NT2/D1 (cell line): Measurements from ENCODE around the gene RBFOX1.

Experiments
- DNase-seq: peaks from one replicate; pipeline ENCODE4 v3.0.0-alpha.2; 2011; ENCODE audit warnings: low read depth, low spot score
- H3K27me3 ChIP-seq: 2 replicates; pipeline ENCODE4 v1.6.0; 2011; ENCODE audit warnings: mild to moderate bottlenecking; ENCODE audit not compliant: insufficient read length, insufficient read depth
- H3K36me3 ChIP-seq: 2 replicates; pipeline ENCODE4 v1.6.1; 2011; ENCODE audit warnings: mild to moderate bottlenecking, low read length, mixed read lengths; ENCODE audit not compliant: insufficient read depth, insufficient read length
- H3K4me1 ChIP-seq: 2 replicates; pipeline ENCODE4 v1.5.1; 2011; ENCODE audit not compliant: insufficient read depth, insufficient read length
- H3K4me3 ChIP-seq: 2 replicates; pipeline ENCODE4 v1.5.1; 2011; ENCODE audit warnings: low read depth; ENCODE audit not compliant: insufficient read length
- H3K9ac ChIP-seq: 2 replicates; pipeline ENCODE4 v1.6.0; 2011; ENCODE audit warnings: low read depth; ENCODE audit not compliant: insufficient read length
- H3K9me3 ChIP-seq: 2 replicates; pipeline ENCODE4 v1.5.1; 2011; ENCODE audit warnings: mild to moderate bottlenecking, low read length; ENCODE audit not compliant: insufficient read depth
- SUZ12 ChIP-seq: IDR thresholded peaks from 2 replicates; pipeline ENCODE4 v1.6.1; 2011; ENCODE audit not compliant: insufficient read length, insufficient read depth; ENCODE audit errors: extremely low read depth
- YY1 ChIP-seq: IDR thresholded peaks from 2 replicates; pipeline ENCODE4 v1.6.1; 2011; ENCODE audit not compliant: insufficient read length, insufficient read depth
- ZNF274 ChIP-seq: IDR thresholded peaks from 2 replicates; pipeline ENCODE4 v1.6.1; 2011; ENCODE audit warnings: mild to moderate bottlenecking, low read depth, low read length

Gene RBFOX1

GRCh38 chr16:7398536-7398935 is 65.9 kb downstream of the RBFOX1 start:
- Histone ChIP-seq H3K36me3 (no peaks in the 10 kb centered on the region), H3K9me3 (no peaks in the 10 kb centered on the region), H3K4me3 (no peak overlapping the region), H3K9ac (no peak overlapping the region), H3K4me1 (no peaks in the 10 kb centered on the region), H3K27me3 (no peaks in the 10 kb centered on the region)
- TF ChIP-seq ZNF274 (no peak), SUZ12 (no peak), YY1 (no peak)
- no peak for DNase-seq

GRCh38 chr16:7399296-7399695 is 66.7 kb downstream of the RBFOX1 start:
- Histone ChIP-seq H3K4me1 (no peaks in the 10 kb centered on the region), H3K9me3 (no peaks in the 10 kb centered on the region), H3K36me3 (no peaks in the 10 kb centered on the region), H3K4me3 (no peak overlapping the region), H3K27me3 (no peaks in the 10 kb centered on the region), H3K9ac (no peak overlapping the region)
- TF ChIP-seq ZNF274 (no peak), YY1 (no peak), SUZ12 (no peak)
- DNase-seq, result no peak

- H3K4me3 ChIP-seq, result no peak overlapping the region
- TF ChIP-seq SUZ12 (no peak), YY1 (no peak), ZNF274 (no peak)
- H3K9ac ChIP-seq, result no peak overlapping the region
- H3K36me3 ChIP-seq, result no peaks in the 10 kb centered on the region
- DNase-seq, result no peak
- H3K9me3 ChIP-seq, result no peaks in the 10 kb centered on the region
- no peaks in the 10 kb centered on the region for H3K27me3 ChIP-seq
- H3K4me1 ChIP-seq, result no peaks in the 10 kb centered on the region
Measured at GRCh38 chr16:7400117-7400890, 67.7 kb downstream of the RBFOX1 start.

- Histone ChIP-seq H3K9me3 (peaks cover 3% of the 10 kb centered on the region; the same call in 1 of the 2 replicates), H3K4me1 (no peaks in the 10 kb centered on the region), H3K27me3 (no peaks in the 10 kb centered on the region), H3K36me3 (no peaks in the 10 kb centered on the region), H3K4me3 (no peak overlapping the region), H3K9ac (no peak overlapping the region)
- TF ChIP-seq ZNF274, result no peak
- no peak for TF ChIP-seq YY1
- no peak for TF ChIP-seq SUZ12
- no peak for DNase-seq
Measured at GRCh38 chr16:7404217-7404616, 71.6 kb downstream of the RBFOX1 start.

GRCh38 chr16:7405166-7405565 is 72.5 kb downstream of the RBFOX1 start:
- DNase-seq, result peak; percentile 36
- TF ChIP-seq YY1, result no peak
- TF ChIP-seq SUZ12, result no peak
- TF ChIP-seq ZNF274, result no peak
- no peaks in the 10 kb centered on the region for H3K36me3 ChIP-seq
- H3K4me3 ChIP-seq, result no peak overlapping the region
- H3K9me3 ChIP-seq, result peaks cover 3% of the 10 kb centered on the region; the same call in 1 of the 2 replicates
- H3K27me3 ChIP-seq, result no peaks in the 10 kb centered on the region
- no peaks in the 10 kb centered on the region for H3K4me1 ChIP-seq
- H3K9ac ChIP-seq, result no peak overlapping the region

GRCh38 chr16:7408700-7409365 is 76.2 kb downstream of the RBFOX1 start:
- no peaks in the 10 kb centered on the region for H3K27me3 ChIP-seq

GRCh38 chr16:7419441-7419840 is 86.8 kb downstream of the RBFOX1 start:
- Histone ChIP-seq H3K9ac (no peak overlapping the region), H3K4me1 (no peaks in the 10 kb centered on the region), H3K36me3 (no peaks in the 10 kb centered on the region), H3K9me3 (no peaks in the 10 kb centered on the region), H3K27me3 (no peaks in the 10 kb centered on the region), H3K4me3 (no peak overlapping the region)
- no peak for DNase-seq
- TF ChIP-seq YY1 (no peak), SUZ12 (no peak), ZNF274 (no peak)

More at GRCh38 chr16:7408700-7409365, 76.2 kb downstream of the RBFOX1 start:
- peaks cover 3% of the 10 kb centered on the region; the same call in 1 of the 2 replicates for H3K9me3 ChIP-seq
- H3K4me3 ChIP-seq, result no peak overlapping the region
- H3K4me1 ChIP-seq, result no peaks in the 10 kb centered on the region
- H3K9ac ChIP-seq, result no peak overlapping the region
- no peak for TF ChIP-seq YY1
- no peak for TF ChIP-seq SUZ12
- TF ChIP-seq ZNF274, result no peak
- no peak for DNase-seq
- no peaks in the 10 kb centered on the region for H3K36me3 ChIP-seq
